ENCODE measurements around the gene GAS2L2. TPM values are rescaled to one million over a fixed set of nuclear protein-coding genes. Genes with fewer than 3 reads are reported as not detected.

GAS2L2 gene
- total and polyA plus RNA-seq, 10 donors = 0.02 to 0.03 (median 0.02) TPM; not detected in 7

DNA sequence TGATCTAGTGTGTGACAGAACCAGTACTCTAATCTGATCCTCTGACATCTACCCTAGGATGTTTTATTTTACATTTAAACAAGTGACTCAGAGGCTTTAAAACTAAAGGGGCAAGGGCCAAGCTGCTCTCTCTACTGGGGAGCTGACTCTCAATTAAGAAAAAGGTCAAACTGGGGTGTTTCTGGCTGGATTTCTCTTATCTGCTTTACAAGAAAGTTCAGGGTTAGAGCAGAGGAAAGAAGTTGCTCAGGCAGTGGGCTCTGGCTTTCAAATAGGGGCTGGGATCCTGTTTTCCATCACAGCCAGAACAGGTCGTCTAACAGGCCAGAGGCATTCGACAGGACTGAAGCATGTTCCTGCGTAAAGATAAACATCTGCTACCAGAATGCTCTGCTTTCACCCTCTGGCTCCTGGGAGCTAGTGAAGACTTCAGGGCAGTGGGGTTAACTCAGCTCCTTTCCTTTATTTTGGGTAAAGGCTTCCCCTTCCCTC, 33.9 kb upstream of the GAS2L2 start:
- TF ChIP-seq, protein P1, sequence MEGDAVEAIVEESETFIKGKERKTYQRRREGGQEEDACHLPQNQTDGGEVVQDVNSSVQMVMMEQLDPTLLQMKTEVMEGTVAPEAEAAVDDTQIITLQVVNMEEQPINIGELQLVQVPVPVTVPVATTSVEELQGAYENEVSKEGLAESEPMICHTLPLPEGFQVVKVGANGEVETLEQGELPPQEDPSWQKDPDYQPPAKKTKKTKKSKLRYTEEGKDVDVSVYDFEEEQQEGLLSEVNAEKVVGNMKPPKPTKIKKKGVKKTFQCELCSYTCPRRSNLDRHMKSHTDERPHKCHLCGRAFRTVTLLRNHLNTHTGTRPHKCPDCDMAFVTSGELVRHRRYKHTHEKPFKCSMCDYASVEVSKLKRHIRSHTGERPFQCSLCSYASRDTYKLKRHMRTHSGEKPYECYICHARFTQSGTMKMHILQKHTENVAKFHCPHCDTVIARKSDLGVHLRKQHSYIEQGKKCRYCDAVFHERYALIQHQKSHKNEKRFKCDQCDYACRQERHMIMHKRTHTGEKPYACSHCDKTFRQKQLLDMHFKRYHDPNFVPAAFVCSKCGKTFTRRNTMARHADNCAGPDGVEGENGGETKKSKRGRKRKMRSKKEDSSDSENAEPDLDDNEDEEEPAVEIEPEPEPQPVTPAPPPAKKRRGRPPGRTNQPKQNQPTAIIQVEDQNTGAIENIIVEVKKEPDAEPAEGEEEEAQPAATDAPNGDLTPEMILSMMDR (IDR thresholded peaks at IDR 0.05 in 8 of 11, conservative IDR thresholded peaks at IDR 0.05 in 3 of 11) = no peak
- TF ChIP-seq POLR2AphosphoS5 (IDR thresholded peaks at IDR 0.05) (no peak), POLR2A (IDR thresholded peaks at IDR 0.05) (no peak)
- Histone ChIP-seq H3K9me3 (no peaks in the 10 kb centered on the region), H3K27me3 (replicated peaks in 1 of 7) (peaks cover 0 to 7% (median 0%) of the 10 kb centered on the region in 7 donors), H3K4me3 (no peak overlapping the region), H3K36me3 (no peaks in the 10 kb centered on the region), H3K4me1 (peaks cover 4 to 36% (median 19%) of the 10 kb centered on the region in 6 donors), H3K27ac (peak overlapping the region in 1 of 8 donors; percentile 22)
- no peak for DNase-seq
- intact Hi-C loops (cut with DNase I; ENCODE audit: low total_unique reads) = no loop called here
- WGBS, 5 donors = 36 to 62% (median 47%) methylated on average over 3 of the region's 3 CpGs

DNA sequence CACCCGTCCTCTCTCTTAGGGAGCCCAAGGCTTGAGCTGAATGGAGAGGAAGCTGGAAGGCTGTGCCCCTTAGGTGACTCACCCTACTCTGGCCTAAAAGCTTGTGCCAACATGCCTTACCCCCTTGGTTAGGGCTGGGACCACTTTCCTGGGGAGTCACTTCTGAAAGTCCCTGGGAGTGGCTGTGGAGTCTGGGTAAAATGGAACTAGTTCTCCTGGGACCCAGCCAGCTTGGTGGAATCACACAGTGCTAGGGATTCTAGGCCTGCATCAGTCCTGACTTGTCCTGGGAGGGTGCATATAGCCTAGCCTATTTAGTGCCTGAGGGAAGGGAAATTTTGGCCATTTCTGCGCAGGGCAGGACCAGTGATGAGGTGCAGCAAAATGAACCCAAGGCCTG, 31.9 kb upstream of the GAS2L2 start:
- no peak for TF ChIP-seq POLR2A (IDR thresholded peaks at IDR 0.05)
- TF ChIP-seq, protein P1 (IDR thresholded peaks at IDR 0.05 in 8 of 11, conservative IDR thresholded peaks at IDR 0.05 in 3 of 11) = no peak
- TF ChIP-seq POLR2AphosphoS5 (IDR thresholded peaks at IDR 0.05) = no peak
- intact Hi-C loops (cut with DNase I; ENCODE audit: low total_unique reads) = no loop called here
- H3K4me1 ChIP-seq = peaks cover 4 to 36% (median 19%) of the 10 kb centered on the region in 6 donors
- H3K36me3 ChIP-seq = no peaks in the 10 kb centered on the region
- DNase-seq = no peak
- H3K27ac ChIP-seq = no peak overlapping the region
- H3K27me3 ChIP-seq (replicated peaks in 1 of 7) = no peaks in the 10 kb centered on the region
- no peaks in the 10 kb centered on the region for H3K9me3 ChIP-seq
- 66 to 86% (median 74%) methylated on average over 2 of the region's 2 CpGs for WGBS, 5 donors
- no peak overlapping the region for H3K4me3 ChIP-seq

DNA sequence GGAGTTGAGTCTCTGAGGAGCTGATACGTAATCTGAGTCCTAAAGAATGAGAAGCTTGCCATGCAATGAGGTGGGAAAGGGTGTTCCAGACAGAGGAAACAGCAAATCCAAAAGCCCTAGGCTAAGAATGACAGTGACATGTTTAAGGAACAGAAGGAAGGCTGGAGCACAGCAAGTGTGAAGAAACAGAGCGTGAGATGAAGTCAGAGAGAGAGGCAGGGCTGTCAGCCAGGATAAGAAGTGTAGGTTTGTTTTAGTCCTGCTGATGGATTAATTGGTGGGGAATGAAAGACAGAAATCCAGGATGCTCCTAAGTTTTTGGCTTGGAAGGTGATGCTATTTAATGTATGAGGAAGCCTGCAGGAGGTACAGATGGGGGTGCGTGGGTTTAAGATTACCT, 27.9 kb upstream of the GAS2L2 start:
- H3K27me3 ChIP-seq (replicated peaks in 1 of 7) = peaks cover 0 to 12% (median 0%) of the 10 kb centered on the region in 7 donors
- no peak for DNase-seq
- peaks cover 4 to 30% (median 19%) of the 10 kb centered on the region in 6 donors for H3K4me1 ChIP-seq
- TF ChIP-seq POLR2AphosphoS5 (IDR thresholded peaks at IDR 0.05) = no peak
- TF ChIP-seq POLR2A (IDR thresholded peaks at IDR 0.05) = no peak
- TF ChIP-seq, protein P1 (IDR thresholded peaks at IDR 0.05 in 8 of 11, conservative IDR thresholded peaks at IDR 0.05 in 3 of 11) = no peak
- no peak overlapping the region for H3K27ac ChIP-seq
- WGBS, 5 donors = 81 to 93% (median 88%) methylated on average over 3 of the region's 3 CpGs
- no peak overlapping the region for H3K4me3 ChIP-seq
- intact Hi-C loops (cut with DNase I; ENCODE audit: low total_unique reads) = no loop called here
- H3K36me3 ChIP-seq = no peaks in the 10 kb centered on the region
- no peaks in the 10 kb centered on the region for H3K9me3 ChIP-seq

DNA sequence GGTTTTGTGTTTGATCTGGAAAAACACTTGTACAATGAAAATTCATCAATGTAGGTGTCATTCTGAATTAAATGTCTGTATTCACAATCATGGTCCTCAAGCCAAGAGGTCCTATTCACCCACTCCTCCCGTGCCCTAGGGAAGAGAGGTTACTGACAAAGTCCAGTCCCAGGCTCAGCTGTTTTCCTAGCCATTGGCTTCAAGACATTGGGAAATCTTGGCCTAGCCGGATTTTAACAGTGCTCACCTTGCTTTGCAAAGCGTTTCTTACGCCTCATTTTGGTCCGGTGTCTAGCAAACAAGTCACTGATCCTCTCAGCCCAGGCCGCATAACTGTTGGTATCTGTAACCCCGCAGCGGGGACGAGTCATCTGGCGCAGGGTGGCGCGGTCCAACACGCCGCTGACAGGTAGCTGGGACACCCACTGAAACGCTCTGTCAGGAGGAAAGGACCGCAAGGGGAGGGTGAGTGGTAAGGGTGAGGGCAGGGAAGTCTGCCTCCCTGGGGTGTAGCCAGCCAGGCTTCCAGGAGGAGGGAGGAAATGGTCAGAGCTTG, 25.7 kb upstream of the GAS2L2 start:
- H3K36me3 ChIP-seq = no peaks in the 10 kb centered on the region
- peaks cover 0 to 21% (median 0%) of the 10 kb centered on the region in 7 donors for H3K27me3 ChIP-seq (replicated peaks in 1 of 7)
- no peak overlapping the region for H3K4me3 ChIP-seq
- no peaks in the 10 kb centered on the region for H3K9me3 ChIP-seq
- DNase-seq = no peak
- intact Hi-C loops (cut with DNase I; ENCODE audit: low total_unique reads) = no loop called here
- no peak for TF ChIP-seq POLR2AphosphoS5 (IDR thresholded peaks at IDR 0.05)
- TF ChIP-seq, protein P1 (IDR thresholded peaks at IDR 0.05 in 8 of 11, conservative IDR thresholded peaks at IDR 0.05 in 3 of 11) = no peak
- TF ChIP-seq POLR2A (IDR thresholded peaks at IDR 0.05) = no peak
- H3K27ac ChIP-seq = no peak overlapping the region
- H3K4me1 ChIP-seq = peaks cover 3 to 15% (median 9%) of the 10 kb centered on the region in 6 donors
- 89 to 96% (median 91%) methylated on average over 16 of the region's 16 CpGs for WGBS, 5 donors
